Stomach (tissue), 9 donors: ENCODE data around the gene SLC16A7. TPM values are rescaled to one million over a fixed set of nuclear protein-coding genes. Genes with fewer than 3 reads are reported as not detected.

ENCODE experiments used
- DNase-seq, 2 donors: peaks; one replicate each; pipeline versions ENCODE4 v3.0.0 to v3.0.0-alpha.2; 2013 to 2019
- H3K27ac ChIP-seq, 5 donors: fragments of 200-600 bp in 4 of 5; sonication (generic) in 4 of 5; one replicate each; pipeline ENCODE4 v1.5.1; 2013 to 2019; ENCODE audit warnings: mild to moderate bottlenecking in 1 of 5, moderate library complexity in 1 of 5
- H3K27me3 ChIP-seq, 3 donors: fragments of 200-600 bp; sonication (generic); one replicate each; pipeline ENCODE4 v1.5.1; 2017 to 2019; ENCODE audit warnings: mixed run types in 1 of 3
- H3K36me3 ChIP-seq, 4 donors: fragments of 200-600 bp; sonication (generic); 1 replicate in 3 of 4; 2 replicates in 1 of 4; pipeline ENCODE4 v1.5.1; 2016 to 2019
- H3K4me1 ChIP-seq, 4 donors: fragments of 200-600 bp; sonication (generic); one replicate each; pipeline ENCODE4 v1.5.1; 2016 to 2019
- H3K4me3 ChIP-seq, 4 donors: fragments of 200-600 bp; sonication (generic) in 3 of 4; one replicate each; pipeline ENCODE4 v1.5.1; 2016 to 2019; ENCODE audit warnings: mild to moderate bottlenecking in 1 of 4
- H3K9me3 ChIP-seq, 4 donors: fragments of 200-600 bp; sonication (generic); one replicate each; pipeline ENCODE4 v1.5.1; 2016 to 2019
- CTCF ChIP-seq, 7 experiments: fragments of 450-650 bp in 4 of 7; fragments of 200-600 bp in 3 of 7; sonication (generic) in 3 of 7; IDR thresholded peaks; one replicate each; pipeline ENCODE4 v1.5.1; 2016 to 2019; ENCODE audit warnings: antibody characterized with exemption in 7 of 7, control low read depth in 2 of 7, mild to moderate bottlenecking in 1 of 7
- EP300 ChIP-seq: sonication (generic); formaldehyde crosslinking; IDR thresholded peaks from one replicate; pipeline ENCODE4 v1.6.1; 2017; ENCODE audit warnings: antibody characterized with exemption
- POLR2A ChIP-seq, 4 donors: fragments of 450-650 bp; IDR thresholded peaks; one replicate each; pipeline ENCODE4 v1.6.1; 2016; ENCODE audit warnings: antibody characterized with exemption in 4 of 4, control low read depth in 2 of 4, mild to moderate bottlenecking in 1 of 4, moderate library complexity in 1 of 4
- POLR2AphosphoS5 ChIP-seq, 3 donors: sonication (generic); formaldehyde crosslinking; IDR thresholded peaks; one replicate each; pipeline ENCODE4 v1.6.1; 2016; ENCODE audit warnings: antibody characterized with exemption in 3 of 3
- WGBS, 5 donors: extraction: QIAGEN DNeasy Blood & Tissue Kit in 3 of 5; methylation state at CpG; one replicate each; pipeline versions ENCODE4 v1.1.5 to v1.1.7; 2013 to 2018; 5-methylcytosine and 5-hydroxymethylcytosine counted together
- intact Hi-C: fragments of 100-400 bp; cut with DNase I; formaldehyde crosslinking; loops from one replicate; pipeline ENCODE4 v1.15.1; 2023; ENCODE audit warnings: low total_unique reads
- polyA plus RNA-seq, 3 donors: library from polyadenylated mRNA; stranded (reverse); fragments of 200-250 nt; gene quantifications; one replicate each; pipeline ENCODE4 v1.2.3, GENCODE V29; 2013
- total RNA-seq, 5 donors: library from RNA; depleted of rRNA; stranded (reverse); fragments of >200 nt; gene quantifications; one replicate each; pipeline versions ENCODE4 v1.1.0 to v1.2.3, GENCODE V29; 2014 to 2016
- donor health status: healthy with polysubstance abuse.
- donor health status: Bipolar disorder and iron deficiency.
- donor health status: healthy.

Gene SLC16A7
- total and polyA plus RNA-seq, 8 donors: 1.8 to 150 (median 10.3) TPM

- intact Hi-C loops: no loop called here
- Histone ChIP-seq H3K27ac (no peak overlapping the region), H3K9me3 (no peaks in the 10 kb centered on the region), H3K27me3 (no peaks in the 10 kb centered on the region), H3K4me1 (no peaks in the 10 kb centered on the region), H3K36me3 (peaks cover 0 to 10% (median 8%) of the 10 kb centered on the region in 4 donors), H3K4me3 (no peak overlapping the region)
- DNase-seq: no peak
- TF ChIP-seq CTCF (IDR thresholded peaks at IDR 0.05): no peak
- no peak for TF ChIP-seq POLR2A (IDR thresholded peaks at IDR 0.05)
- no peak for TF ChIP-seq POLR2AphosphoS5 (IDR thresholded peaks at IDR 0.05)
- no peak for TF ChIP-seq EP300
Measured at GRCh38 chr12:59708064-59708463, 112.2 kb downstream of the SLC16A7 start.

DNA sequence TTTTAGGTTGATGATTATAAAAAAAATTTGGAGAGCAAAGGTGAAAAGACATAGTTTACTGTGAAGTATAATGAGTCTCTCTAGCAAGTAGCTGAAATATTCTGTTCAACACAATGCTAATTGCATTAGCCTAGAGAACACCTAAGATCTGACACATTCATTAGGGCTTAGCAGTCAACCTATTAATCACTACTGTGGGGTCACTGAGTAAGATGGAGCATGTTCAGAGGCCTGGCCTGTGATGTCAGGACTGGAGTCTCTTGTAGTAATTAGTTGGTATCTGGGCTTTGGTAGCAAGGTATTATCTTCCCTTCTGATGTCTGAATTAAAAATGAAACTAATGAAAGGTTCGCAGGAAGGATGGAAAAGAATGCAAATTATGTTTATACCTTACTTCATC is 112.7 kb downstream of the SLC16A7 start:
- peaks cover 0 to 10% (median 8%) of the 10 kb centered on the region in 4 donors for H3K36me3 ChIP-seq
- no peaks in the 10 kb centered on the region for H3K27me3 ChIP-seq
- H3K4me1 ChIP-seq: no peaks in the 10 kb centered on the region
- intact Hi-C loops: no loop called here
- H3K9me3 ChIP-seq: no peaks in the 10 kb centered on the region
- TF ChIP-seq POLR2AphosphoS5 (IDR thresholded peaks at IDR 0.05): no peak
- TF ChIP-seq POLR2A (IDR thresholded peaks at IDR 0.05): no peak
- TF ChIP-seq EP300: no peak
- TF ChIP-seq CTCF (IDR thresholded peaks at IDR 0.05): no peak
- DNase-seq: no peak
- 81 to 96% (median 89%) methylated on average over 1 of the region's 1 CpG for WGBS, 5 donors
- no peak overlapping the region for H3K27ac ChIP-seq
- H3K4me3 ChIP-seq: no peak overlapping the region

GRCh38 chr12:59710004-59710628 is 114.3 kb downstream of the SLC16A7 start:
- DNase-seq: no peak
- TF ChIP-seq EP300 (no peak), POLR2AphosphoS5 (IDR thresholded peaks at IDR 0.05) (no peak), POLR2A (IDR thresholded peaks at IDR 0.05) (no peak), CTCF (IDR thresholded peaks at IDR 0.05) (no peak)
- Histone ChIP-seq H3K27me3 (no peaks in the 10 kb centered on the region), H3K27ac (no peak overlapping the region), H3K4me3 (no peak overlapping the region), H3K4me1 (peaks cover 0 to 1% (median 0%) of the 10 kb centered on the region in 4 donors), H3K9me3 (no peaks in the 10 kb centered on the region), H3K36me3 (peaks cover 0 to 9% (median 6%) of the 10 kb centered on the region in 4 donors)
- intact Hi-C loops: no loop called here
- 0 to 97% (median 50%) methylated on average over 1 of the region's 1 CpG for WGBS, 5 donors

- no peaks in the 10 kb centered on the region for H3K9me3 ChIP-seq
- TF ChIP-seq CTCF (IDR thresholded peaks at IDR 0.05): no peak
- TF ChIP-seq EP300: no peak
- no peak for TF ChIP-seq POLR2A (IDR thresholded peaks at IDR 0.05)
- TF ChIP-seq POLR2AphosphoS5 (IDR thresholded peaks at IDR 0.05): no peak
- intact Hi-C loops: no loop called here
- no peaks in the 10 kb centered on the region for H3K27me3 ChIP-seq
- no peak overlapping the region for H3K4me3 ChIP-seq
- 80 to 99% (median 90%) methylated on average over 2 of the region's 2 CpGs for WGBS, 5 donors
- H3K36me3 ChIP-seq: peaks cover 0 to 7% (median 1%) of the 10 kb centered on the region in 4 donors
- H3K4me1 ChIP-seq: peaks cover 0 to 6% (median 0%) of the 10 kb centered on the region in 4 donors
- DNase-seq: no peak
- H3K27ac ChIP-seq: no peak overlapping the region
Measured at GRCh38 chr12:59710964-59711363, 115.1 kb downstream of the SLC16A7 start.
